HuH-7.5 (cell line): ENCODE data around the gene EIF4E1B.

Experiments
- DNase-seq: peaks from one replicate; pipeline ENCODE4 v3.0.0; 2011; ENCODE audit warnings: low spot score

Gene EIF4E1B

GRCh38 chr5:176606032-176606431 is 24.4 kb upstream of the EIF4E1B start:
- no peak for DNase-seq

DNA sequence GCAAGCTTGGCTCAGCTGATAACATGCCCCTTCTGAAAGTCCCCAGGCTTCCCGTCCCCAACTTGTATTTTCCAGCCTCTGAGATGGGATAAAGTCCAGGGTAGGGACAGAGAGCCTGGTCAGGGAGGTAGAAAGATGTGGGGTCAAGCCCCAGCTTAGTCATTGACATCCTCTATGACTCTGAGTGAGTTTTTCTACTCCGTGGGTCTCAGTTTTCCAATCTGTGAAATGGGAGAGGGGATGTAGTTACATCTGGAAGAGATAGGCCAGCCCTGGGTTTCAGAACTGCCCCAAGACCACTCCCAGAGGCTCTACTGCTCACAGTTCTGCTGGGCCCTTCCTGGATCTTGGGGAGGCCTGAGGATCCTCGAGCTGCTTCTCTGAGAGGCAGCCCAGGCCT is 23.6 kb upstream of the EIF4E1B start:
- DNase-seq = no peak

GRCh38 chr5:176608142-176608705 is 22.3 kb upstream of the EIF4E1B start:
- no peak for DNase-seq

DNA sequence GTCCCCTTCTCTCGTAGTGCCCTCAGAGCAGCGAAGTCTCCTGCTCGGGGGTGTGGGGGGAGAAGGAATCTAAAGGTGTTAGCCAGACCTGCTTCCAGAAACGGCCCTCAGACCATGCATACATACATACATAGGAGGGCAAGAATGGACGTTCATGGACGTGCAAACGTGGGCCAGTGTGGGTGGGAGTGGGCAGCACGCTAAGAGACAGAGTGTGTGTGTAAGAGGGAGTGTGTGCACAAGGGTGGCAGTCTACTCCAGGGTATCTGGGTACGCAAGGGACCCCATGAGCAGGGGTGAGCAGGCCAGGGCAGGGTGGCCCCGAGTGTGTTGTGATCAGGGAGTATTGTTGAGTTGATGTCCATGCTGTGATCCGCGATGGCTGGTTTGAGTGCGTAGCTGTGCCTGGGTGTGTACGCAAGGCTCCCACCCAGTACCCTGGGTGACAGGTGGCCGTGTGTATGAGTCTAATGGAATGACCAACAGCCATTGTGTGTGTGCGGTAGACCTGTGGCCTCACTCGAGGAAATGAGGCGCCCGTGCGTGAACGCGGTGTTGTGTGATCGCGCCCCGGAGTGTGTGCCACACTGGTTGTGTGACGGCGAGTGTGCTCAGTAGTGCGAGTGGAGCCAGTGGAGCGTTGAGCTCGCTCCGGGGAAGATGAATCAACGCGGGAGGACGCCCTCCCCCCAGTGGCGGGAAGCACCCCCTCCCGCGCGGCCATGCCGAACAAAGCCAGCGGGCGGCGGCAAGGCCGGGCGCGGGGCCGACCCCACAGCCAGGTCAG is 21.3 kb upstream of the EIF4E1B start:
- no peak for DNase-seq

GRCh38 chr5:176609724-176610434 is 20.6 kb upstream of the EIF4E1B start, which contains the start of gene GPRIN1:
TSS of gene GPRIN1 (minus strand) at chr5:176610156. CDS start at chr5:176599834, 10,322 bp downstream.
- peak; percentile 96 for DNase-seq

- DNase-seq = peak; percentile 73
Observed at GRCh38 chr5:176610435-176610773, 20.1 kb upstream of the EIF4E1B start.

- peak; percentile 84 for DNase-seq
Observed at GRCh38 chr5:176611435-176611834, 19.0 kb upstream of the EIF4E1B start.

- no peak for DNase-seq
Observed at GRCh38 chr5:176612008-176612407, 18.5 kb upstream of the EIF4E1B start.

GRCh38 chr5:176612855-176613254 is 17.6 kb upstream of the EIF4E1B start:
- DNase-seq = no peak

GRCh38 chr5:176614805-176615478 is 15.5 kb upstream of the EIF4E1B start:
- DNase-seq = no peak

DNA sequence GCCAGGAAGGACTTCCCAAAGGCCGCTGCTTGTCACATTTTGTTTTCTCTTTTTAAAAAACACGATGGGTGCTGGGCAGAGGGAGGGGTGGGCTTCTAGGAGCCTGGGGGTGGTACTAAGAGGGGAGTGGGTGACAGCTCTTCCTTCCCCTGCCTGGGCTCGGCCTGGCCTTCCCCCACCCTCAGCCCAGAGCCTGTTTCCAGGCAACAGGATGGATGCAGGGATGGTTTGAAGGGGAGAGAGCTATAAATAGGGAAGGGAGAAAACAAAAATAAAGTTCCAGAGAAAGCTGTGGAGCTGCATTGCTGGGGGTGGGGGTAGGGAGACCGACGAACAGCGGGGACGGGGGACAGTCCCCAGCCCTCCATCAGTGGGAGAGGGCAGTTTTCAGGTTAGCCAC is 14.0 kb upstream of the EIF4E1B start:
- DNase-seq = no peak

- DNase-seq = no peak
Observed at GRCh38 chr5:176618783-176619182, 11.7 kb upstream of the EIF4E1B start.

- DNase-seq = no peak
Observed at GRCh38 chr5:176619203-176619568, 11.3 kb upstream of the EIF4E1B start.

DNA sequence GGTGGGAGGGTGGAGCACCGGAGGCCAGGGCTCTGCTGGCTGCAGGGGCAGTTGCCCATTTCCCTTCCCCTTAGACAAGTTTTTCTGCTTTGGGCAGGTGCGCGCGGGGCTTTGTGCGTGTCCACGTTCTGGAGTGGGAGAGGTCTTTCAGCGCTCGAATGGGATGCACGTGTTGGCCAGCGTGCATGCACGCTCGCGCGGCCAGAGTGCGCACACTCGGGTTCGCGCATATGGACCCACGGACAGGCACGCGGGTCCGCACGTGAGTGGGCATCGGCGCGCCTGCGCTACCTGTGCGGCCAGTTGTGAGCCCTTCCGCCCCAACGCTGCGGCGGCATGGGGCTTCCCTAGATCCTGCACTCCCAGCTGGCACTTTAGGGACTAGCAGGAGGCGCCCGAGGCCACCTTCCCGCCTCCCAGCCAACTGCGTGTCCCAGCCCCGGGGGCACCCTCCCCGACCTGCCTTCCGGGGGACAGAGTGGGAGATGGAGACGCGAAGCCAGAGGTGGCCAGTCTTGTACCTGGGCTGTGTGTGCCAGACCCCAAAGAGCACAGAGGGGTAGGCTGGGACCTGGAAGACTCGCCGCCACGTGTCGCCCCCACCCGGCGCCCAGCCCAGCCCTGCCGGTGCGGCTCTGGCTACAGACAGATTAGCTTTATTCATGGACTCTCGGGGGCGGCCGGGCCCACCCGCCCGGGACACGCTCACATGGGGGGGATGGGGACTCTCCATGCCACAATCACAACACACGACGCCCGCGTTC is 10.7 kb upstream of the EIF4E1B start:
- DNase-seq = no peak

GRCh38 chr5:176620333-176620981 is 10.0 kb upstream of the EIF4E1B start:
- no peak for DNase-seq

- DNase-seq = no peak
Observed at GRCh38 chr5:176621661-176622079, 8.8 kb upstream of the EIF4E1B start.

DNA sequence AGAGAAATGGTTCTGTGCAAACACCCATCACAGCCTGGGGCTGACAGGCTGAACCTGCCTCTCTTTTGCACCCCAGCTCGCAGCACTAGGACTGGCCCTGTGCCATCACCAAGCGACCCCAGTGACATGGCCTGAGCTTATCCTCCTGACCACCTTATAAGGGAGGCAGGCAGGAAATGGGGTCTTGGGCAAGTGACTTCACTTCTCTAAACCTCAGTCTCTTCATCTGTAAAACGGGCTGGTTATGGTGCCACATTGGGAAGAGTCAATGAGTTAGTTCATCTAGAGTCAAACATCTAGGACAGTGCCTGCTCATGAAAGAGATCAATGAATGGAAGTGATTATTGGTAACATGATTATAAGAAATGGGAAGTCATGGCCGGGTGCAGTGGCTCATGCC is 6.3 kb upstream of the EIF4E1B start:
- no peak for DNase-seq

- DNase-seq = no peak
Observed at GRCh38 chr5:176624938-176625337, 5.5 kb upstream of the EIF4E1B start.

GRCh38 chr5:176625512-176625911 is 5.0 kb upstream of the EIF4E1B start:
- no peak for DNase-seq

- no peak for DNase-seq
Observed at GRCh38 chr5:176625966-176626875, 4.3 kb upstream of the EIF4E1B start.
